Activated CD4-positive, alpha-beta T cell treated with anti-CD3 and anti-CD28 coated beads, Interleukin-2, amount 50 U/mL, for 4 hours (primary cell): ENCODE data around the gene LEP.
A peak's percentile ranks its signal among the peaks of the same experiment; 100 is the strongest.

Experiments
- DNase-seq, 2 experiments: peaks; one replicate each; pipeline ENCODE4 v3.0.0-alpha.2; 2020

LEP gene

GRCh38 chr7:128240696-128241386 is at the start of gene LEP:
Gene LEP, plus strand, starts transcription at chr7:128241278. Its CDS starts 10,741 bp downstream, at chr7:128252019.
- no peak for DNase-seq

- DNase-seq, result no peak
Measured at GRCh38 chr7:128192497-128193142, 48.5 kb upstream of the LEP start.

- DNase-seq, result no peak
Measured at GRCh38 chr7:128194533-128195282, 46.4 kb upstream of the LEP start.

- DNase-seq, result no peak
Measured at GRCh38 chr7:128197589-128197988, 43.5 kb upstream of the LEP start.

- no peak for DNase-seq
Measured at GRCh38 chr7:128197989-128198580, 43.0 kb upstream of the LEP start.

GRCh38 chr7:128200376-128200775 is 40.7 kb upstream of the LEP start:
- no peak for DNase-seq

GRCh38 chr7:128201067-128201689 is 39.9 kb upstream of the LEP start:
- DNase-seq, result no peak

GRCh38 chr7:128201690-128202085 is 39.4 kb upstream of the LEP start:
- no peak for DNase-seq

- no peak for DNase-seq
Measured at GRCh38 chr7:128202287-128202957, 38.7 kb upstream of the LEP start.

GRCh38 chr7:128203047-128203491 is 38.0 kb upstream of the LEP start:
- DNase-seq, result no peak

GRCh38 chr7:128203710-128204214 is 37.3 kb upstream of the LEP start:
- no peak for DNase-seq

GRCh38 chr7:128204455-128204854 is 36.6 kb upstream of the LEP start:
- DNase-seq, result no peak

- no peak for DNase-seq
Measured at GRCh38 chr7:128205068-128205467, 36.0 kb upstream of the LEP start.

GRCh38 chr7:128206017-128206746 is 34.9 kb upstream of the LEP start:
- DNase-seq, result no peak

- DNase-seq, result no peak
Measured at GRCh38 chr7:128206747-128207500, 34.2 kb upstream of the LEP start.

GRCh38 chr7:128207609-128208008 is 33.5 kb upstream of the LEP start:
- no peak for DNase-seq

GRCh38 chr7:128209229-128210035 is 31.6 kb upstream of the LEP start:
- peak; percentile 52 to 61 for DNase-seq

- no peak for DNase-seq
Measured at GRCh38 chr7:128210036-128210347, 31.1 kb upstream of the LEP start.

- DNase-seq, result no peak
Measured at GRCh38 chr7:128210590-128211570, 30.2 kb upstream of the LEP start.
